GF-D8 (cell line): ENCODE data around the gene CHN1.

Experiments
- DNase-seq: peaks from one replicate; lab custom pipeline; 2025; lab: John Stamatoyannopoulos, UW

CHN1 gene

DNA sequence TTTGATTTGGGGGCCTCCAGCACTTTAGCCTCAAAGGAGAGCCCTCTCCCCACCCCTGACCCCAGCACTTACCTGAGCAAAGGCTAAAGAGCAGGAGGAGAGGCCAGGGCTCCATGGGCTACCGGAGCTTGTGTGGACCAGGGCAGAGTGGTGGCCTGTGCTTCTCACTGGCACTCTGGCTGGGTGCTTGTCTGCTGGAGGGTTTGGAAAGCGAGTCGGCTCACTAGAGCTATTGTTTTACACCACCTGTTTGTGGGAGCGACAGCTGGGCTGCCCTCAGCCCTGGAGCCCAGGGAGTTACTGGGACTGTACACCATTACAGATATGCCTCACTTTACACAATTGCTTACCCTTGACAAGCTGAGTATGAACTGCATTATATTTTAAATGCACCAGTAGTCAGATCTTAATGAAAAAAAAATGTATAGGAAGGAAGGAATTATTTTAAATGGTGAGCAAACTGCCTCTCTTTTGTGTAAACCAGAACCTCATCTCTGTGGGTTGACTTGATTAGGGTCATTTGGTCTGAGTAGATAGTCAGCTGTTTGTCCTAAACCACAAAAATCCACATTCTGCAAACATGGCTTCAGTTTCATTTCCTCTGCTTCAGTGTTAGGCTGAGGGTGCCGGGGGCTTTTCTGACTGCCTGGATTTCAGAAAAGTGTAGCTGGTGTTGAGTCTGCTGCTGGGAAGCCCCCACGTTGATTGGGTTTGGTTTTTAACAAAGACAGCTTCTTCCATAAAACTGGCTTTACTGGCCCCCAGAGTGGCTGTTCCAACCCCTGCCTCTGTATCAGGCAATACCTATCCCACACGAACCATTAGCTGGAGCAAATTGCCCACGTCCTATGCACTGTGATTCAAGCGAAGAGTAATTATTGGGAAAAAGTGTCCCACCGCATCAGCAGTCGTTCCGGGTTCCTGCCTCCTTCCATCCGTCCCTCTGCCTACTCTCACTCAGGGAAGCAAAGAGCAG is 240.6 kb downstream of the CHN1 start, which contains the start of gene CHRNA1:
CHRNA1 (minus strand) TSS at position 193 of the 976 bp plus-strand sequence; CDS start at position 115, 78 bp downstream.
- DNase-seq, result no peak

DNA sequence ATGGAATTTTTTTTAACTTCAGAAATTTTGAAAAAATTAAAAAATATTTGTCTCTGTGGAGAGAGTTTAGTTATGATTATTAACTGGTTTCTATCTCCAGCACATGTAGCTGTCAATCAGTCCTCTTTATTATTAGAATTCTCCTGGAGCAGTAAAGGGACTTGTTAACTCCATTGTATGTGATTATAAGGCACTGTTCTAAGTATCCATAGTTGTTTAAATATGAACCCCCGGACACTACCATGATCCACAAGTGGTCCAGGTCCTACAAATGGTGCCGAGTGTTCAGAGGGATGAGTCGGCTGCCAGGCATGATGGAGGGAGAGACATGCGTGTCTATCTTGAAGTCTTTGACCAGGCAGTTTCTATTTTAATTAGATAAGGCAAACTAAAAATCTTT is 241.4 kb downstream of the CHN1 start:
- no peak for DNase-seq

DNA sequence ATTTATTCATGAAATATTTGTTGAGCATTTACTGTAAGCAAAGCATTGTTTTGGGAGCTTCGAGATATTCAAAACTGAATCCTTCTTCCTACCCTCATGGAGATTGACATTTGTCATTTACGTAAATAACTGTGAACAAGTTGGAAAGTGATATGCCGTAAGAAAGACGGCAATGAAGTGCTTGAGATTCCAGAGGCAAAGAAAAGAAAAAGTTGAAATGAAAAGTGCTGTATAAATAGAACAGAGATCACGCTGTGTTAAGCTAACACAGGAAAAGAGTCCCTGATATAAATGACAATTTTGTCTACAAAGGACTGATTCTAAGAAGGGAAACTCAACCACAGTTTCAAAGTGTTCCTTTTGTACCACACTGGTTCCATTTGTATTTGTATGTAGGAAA is 242.7 kb downstream of the CHN1 start:
- no peak for DNase-seq

DNA sequence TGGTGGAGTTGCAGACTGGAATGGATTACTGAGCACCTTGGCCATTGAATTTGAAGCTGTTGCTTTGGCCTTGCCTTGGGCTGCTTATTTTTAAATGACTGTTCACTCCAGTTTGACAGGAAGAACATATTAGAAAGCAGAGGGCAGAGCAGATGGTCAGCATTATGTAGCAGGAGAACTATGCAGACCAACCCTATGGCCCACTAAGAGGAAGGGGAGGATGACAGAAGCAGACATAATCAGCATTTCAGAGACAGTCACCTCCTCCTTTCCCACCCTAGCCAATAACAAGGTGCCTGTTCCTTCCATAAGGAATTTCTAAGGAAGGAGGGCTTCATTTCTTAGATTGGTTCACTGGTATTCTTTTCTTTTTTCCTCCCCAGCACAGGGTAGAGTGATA is 243.3 kb downstream of the CHN1 start:
- no peak for DNase-seq

DNA sequence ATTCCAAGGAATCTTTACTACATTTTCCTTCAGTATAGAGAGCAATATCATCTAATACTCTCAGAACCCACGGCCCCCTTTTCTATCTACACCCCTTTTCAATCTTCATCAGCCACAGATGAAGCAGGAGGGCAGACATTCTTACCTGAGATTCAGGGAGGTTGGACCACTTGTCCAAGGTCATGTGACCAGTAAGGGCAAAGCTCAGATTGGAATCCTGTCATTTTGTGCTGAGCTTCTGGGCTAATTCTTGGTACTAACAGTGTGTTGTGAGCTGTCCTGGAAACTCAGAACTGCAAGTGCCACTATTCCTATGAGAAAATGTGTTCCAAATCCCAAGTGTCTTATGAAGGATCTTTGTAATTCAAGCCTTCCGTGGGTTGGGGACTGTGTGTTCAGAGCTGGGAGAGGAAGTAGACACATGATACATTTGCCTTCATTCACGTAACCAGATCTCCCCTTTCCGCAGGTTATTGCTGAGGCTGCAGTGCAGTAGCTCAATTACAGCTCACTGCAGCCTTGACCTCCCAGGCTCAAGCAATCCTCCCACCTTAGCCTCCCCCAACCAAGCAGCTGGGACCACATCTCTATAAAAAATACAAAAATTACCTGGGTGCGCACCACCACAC is 244.2 kb downstream of the CHN1 start:
- DNase-seq, result no peak

DNA sequence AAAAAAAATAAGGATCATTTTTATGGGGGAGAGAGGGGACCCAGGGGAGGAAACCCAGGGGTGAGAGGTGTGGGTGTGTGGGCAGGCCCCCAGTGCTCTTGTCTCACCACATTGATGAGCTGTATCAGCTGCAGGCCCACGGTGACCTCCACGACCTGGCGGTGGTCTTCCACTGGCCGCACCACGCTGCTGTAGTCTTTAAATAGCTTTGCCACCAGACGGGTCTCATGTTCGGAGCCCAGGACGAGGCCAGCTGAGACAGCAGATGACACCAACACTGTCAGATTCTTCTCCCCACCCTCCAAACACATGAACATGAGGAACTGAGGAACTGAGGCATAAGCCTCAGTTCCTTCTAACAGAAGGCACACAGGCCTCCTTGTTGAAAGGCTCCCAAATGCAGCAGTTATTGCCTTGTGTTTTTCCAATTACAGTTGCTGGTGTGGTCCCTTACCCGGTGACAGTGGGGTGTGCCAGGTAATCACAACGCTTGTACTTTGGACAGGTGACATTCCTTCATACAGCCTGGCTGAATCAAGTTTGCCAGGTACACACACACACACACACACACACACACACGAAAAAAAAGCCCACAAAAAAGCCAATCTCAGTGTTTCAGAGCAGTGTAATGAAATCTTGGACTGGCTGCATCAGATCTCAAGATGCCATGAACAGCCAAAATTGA is 245.7 kb downstream of the CHN1 start:
- no peak for DNase-seq

DNA sequence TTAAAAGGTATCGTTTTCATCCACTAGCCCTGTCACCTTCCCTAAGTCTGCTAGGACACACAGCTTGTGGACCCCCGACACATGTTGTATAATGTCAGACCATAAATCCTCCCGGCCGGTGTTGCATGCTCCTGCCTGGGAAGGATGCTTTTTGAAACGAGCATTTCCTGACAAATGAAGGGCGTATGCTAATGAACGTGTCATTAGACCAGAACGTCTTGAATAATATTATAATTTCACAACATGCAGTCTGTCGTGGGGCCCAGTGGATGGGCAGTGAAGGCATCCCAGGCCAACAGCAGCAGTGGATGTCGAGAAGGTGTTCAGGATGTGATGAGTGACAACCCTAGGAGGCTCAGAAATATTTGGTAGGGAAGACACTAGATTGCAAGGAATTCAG is 248.4 kb downstream of the CHN1 start:
- DNase-seq, result no peak

DNA sequence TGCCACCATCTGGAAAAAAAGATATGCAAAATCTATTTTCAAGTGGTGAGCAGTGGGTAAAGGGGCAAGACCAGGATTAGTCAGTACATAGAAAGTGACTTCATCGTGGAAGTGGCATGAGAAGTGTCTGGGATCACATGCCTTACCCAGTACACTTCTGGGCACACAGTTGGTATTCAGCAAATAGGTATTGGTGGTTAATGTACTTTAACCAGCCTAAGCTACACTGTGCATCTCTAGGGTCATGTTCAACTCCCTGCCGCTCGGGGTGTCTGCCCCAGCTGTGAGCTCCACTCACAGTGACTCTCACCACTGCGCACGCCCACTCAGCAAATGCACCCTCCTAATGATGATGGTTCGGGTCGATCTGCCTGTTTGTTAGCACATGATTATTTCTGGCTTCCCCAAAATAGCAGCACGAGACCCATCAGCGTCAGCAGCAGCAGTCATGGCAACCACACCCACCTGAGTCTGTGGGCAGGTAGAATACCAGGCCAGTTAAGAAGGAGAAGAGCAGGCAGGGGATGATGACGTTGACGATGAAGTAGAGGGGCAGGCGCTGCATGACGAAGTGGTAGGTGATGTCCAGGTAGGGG is 252.0 kb downstream of the CHN1 start:
- DNase-seq, result no peak

DNA sequence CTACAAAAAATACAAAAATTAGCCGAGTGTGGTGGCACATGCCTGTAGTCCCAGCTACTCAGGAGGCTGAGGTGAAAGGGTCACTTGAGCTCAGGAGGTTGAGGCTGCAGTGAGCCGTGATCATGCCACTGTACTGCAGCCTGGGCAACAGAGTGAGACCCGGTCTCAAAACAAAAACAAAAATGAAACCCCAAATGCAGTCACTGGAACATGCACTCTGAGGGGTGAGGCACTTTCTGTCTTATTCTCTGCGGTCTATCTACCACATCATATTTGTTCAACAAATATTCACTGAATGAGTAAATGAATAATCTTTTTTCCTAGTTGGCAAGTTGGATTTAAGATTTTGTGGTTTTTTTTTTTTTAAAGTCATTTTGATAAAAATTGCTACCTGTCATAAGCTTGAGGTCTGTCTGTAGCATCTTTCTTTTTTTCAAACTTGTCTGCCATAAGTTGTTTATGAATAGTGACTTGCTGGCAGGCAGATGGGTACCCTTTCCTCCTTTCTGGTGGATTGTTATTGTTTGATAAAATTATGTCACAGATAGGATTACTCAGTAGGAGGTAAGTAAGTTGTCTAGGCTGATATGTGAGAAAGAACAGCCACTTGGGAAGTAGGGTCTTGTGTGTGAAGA is 252.7 kb downstream of the CHN1 start:
- no peak for DNase-seq

DNA sequence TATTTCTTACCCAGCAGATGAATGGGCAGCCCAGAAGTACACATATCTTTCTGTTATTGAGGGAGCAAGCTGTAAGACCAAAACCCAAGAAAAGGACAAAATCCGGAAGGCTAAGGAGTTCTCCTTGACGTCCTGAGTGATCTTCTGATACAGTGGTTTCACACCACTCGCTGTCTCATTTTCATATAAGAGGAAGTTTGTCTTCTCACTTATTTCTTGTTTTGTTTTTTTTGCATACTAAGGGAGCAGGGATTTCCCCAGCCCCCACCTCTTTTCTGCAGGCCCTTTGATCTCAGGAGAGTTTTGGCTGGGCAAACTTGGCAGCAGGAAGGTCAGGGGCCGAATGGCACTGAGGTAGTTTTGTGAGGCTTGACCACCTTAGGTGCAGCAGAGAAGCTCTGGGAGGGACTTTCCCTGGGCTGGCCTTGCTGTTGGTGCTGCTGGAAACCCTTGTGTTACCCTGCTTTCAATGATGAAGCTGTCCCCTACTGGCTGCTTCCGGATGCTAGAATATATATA is 254.2 kb downstream of the CHN1 start:
- no peak for DNase-seq

DNA sequence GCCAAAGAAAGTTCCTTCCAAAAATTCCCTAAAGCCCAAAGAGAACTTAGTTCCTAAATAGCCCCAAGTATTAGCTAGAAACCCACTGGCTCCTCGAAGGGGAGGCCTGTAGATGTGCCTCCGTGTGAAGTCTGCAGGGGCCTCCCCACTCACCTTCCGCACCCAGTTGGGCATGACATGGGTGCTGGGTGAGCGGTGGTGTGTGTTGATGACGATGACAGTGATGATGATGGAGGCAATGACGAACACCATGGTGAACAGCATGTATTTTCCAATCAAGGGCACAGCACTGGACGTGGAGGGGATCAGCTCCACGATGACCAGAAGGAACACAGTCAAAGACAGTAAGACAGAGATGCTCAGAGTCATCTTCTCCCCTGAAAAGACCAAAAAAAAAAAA is 255.4 kb downstream of the CHN1 start:
- DNase-seq, result no peak

DNA sequence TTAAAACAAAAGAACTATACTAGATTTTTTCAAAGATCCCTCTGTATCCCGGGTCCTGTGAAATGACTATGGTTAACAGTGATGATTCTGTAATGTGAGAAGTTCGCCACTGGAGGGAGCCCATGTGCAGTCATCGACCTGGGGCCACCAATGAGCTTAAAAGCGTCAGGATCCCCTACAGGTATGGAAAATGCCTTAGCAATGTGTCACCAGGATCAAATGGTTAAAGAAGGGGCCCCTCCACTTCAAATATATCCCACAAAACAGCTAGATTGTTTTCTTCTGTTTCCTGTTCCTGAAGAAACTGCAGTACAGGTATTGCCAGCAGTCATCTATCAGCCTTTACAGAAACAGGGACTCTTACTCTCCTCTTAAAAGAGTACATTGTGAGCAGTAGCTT is 256.2 kb downstream of the CHN1 start:
- DNase-seq, result no peak
